OCI-LY3 (cell line): ENCODE measurements around the gene MACROD2.

Experiments used
- H2AFZ ChIP-seq: fragments of 200-600, 300-600 bp; shearing (Covaris generic); 2 replicates; pipeline ENCODE4 v1.6.0; 2014; ENCODE audit warnings: antibody characterized with exemption, low read depth, low read length
- H3K27ac ChIP-seq: fragments of 200-600, 300-600 bp; sonication (generic); 2 replicates; pipeline ENCODE4 v1.5.1; 2014; ENCODE audit warnings: mild to moderate bottlenecking, low read length, moderate library complexity, mixed read lengths
- H3K27me3 ChIP-seq: fragments of 200-600, 300-600 bp; sonication (generic); 2 replicates; pipeline ENCODE4 v1.6.1; 2014; ENCODE audit warnings: low read depth, low read length, mixed read lengths
- H3K36me3 ChIP-seq: fragments of 200-600, 300-600 bp; sonication (generic); replicated peaks from 2 replicates; pipeline ENCODE3; 2014; ENCODE audit warnings: low read depth, low read length, mixed read lengths
- H3K4me1 ChIP-seq: fragments of 300-600, 200-600 bp; sonication (generic); 2 replicates; pipeline ENCODE4 v1.6.1; 2014; ENCODE audit warnings: low read length, mixed read lengths
- H3K4me2 ChIP-seq: fragments of 200-600, 300-600 bp; sonication (generic); 2 replicates; pipeline ENCODE4 v1.6.1; 2014; ENCODE audit warnings: low read length, mixed read lengths
- H3K4me3 ChIP-seq: fragments of 300-600, 200-600 bp; sonication (generic); 2 replicates; pipeline ENCODE4 v1.5.1; 2014; ENCODE audit warnings: antibody characterized with exemption, mild to moderate bottlenecking, low read length, moderate library complexity
- H3K79me2 ChIP-seq: fragments of 300-600, 200-600 bp; shearing (Covaris generic); 2 replicates; pipeline ENCODE4 v1.6.1; 2014; ENCODE audit warnings: mild to moderate bottlenecking, low read length, mixed read lengths
- H3K9ac ChIP-seq: fragments of 300-600, 200-600 bp; shearing (Covaris generic); 2 replicates; pipeline ENCODE4 v1.6.0; 2014; ENCODE audit warnings: mild to moderate bottlenecking, low read length, moderate library complexity
- H3K9me3 ChIP-seq: fragments of 200-600, 300-600 bp; shearing (Covaris generic); 2 replicates; pipeline ENCODE4 v1.6.1; 2014; ENCODE audit warnings: low read length, mixed read lengths; ENCODE audit not compliant: insufficient read depth
- H4K20me1 ChIP-seq: fragments of 200-600, 300-600 bp; sonication (generic); 2 replicates; pipeline ENCODE4 v1.6.1; 2016; ENCODE audit warnings: low read length, mixed read lengths; ENCODE audit not compliant: insufficient read depth
- CTCF ChIP-seq: fragments of 200-600, 300-600 bp; sonication (generic); IDR thresholded peaks from 2 replicates; pipeline ENCODE4 v1.5.1; 2014; ENCODE audit warnings: antibody characterized with exemption, low read length, low read depth
- EZH2phosphoT487 ChIP-seq: fragments of 200-600 bp; shearing (Covaris generic); IDR thresholded peaks from 2 replicates; pipeline ENCODE4 v1.6.1; 2018; ENCODE audit warnings: antibody characterized with exemption, mixed run types, low read depth

The MACROD2 gene

GRCh38 chr20:14193443-14193842 is 198.1 kb downstream of the MACROD2 start:
- no peaks in the 10 kb centered on the region for H3K9me3 ChIP-seq
- H3K4me1 ChIP-seq: peaks cover 5% of the 10 kb centered on the region; the same call in 1 of the 2 replicates
- no peaks in the 10 kb centered on the region for H3K27me3 ChIP-seq
- H3K9ac ChIP-seq: no peak overlapping the region
- H3K27ac ChIP-seq: no peak overlapping the region
- no peaks in the 10 kb centered on the region for H4K20me1 ChIP-seq
- H3K4me2 ChIP-seq: no peak overlapping the region
- no peaks in the 10 kb centered on the region for H3K36me3 ChIP-seq
- no peak overlapping the region for H2AFZ ChIP-seq
- TF ChIP-seq CTCF: no peak
- TF ChIP-seq EZH2phosphoT487: no peak
- H3K4me3 ChIP-seq: no peak overlapping the region
- no peaks in the 10 kb centered on the region for H3K79me2 ChIP-seq

- Histone ChIP-seq H3K79me2 (no peaks in the 10 kb centered on the region), H3K27ac (no peak overlapping the region), H2AFZ (no peak overlapping the region), H3K36me3 (no peaks in the 10 kb centered on the region), H3K4me2 (no peak overlapping the region), H3K4me3 (no peak overlapping the region), H3K27me3 (no peaks in the 10 kb centered on the region), H3K9me3 (no peaks in the 10 kb centered on the region), H3K4me1 (peaks cover 5% of the 10 kb centered on the region; the same call in 1 of the 2 replicates), H4K20me1 (no peaks in the 10 kb centered on the region), H3K9ac (no peak overlapping the region)
- TF ChIP-seq EZH2phosphoT487 (no peak), CTCF (no peak)
Measured at GRCh38 chr20:14193885-14194284, 198.6 kb downstream of the MACROD2 start.

GRCh38 chr20:14197097-14197496 is 201.8 kb downstream of the MACROD2 start:
- Histone ChIP-seq H4K20me1 (no peaks in the 10 kb centered on the region), H2AFZ (no peak overlapping the region), H3K27ac (no peak overlapping the region), H3K27me3 (no peaks in the 10 kb centered on the region), H3K79me2 (no peaks in the 10 kb centered on the region), H3K4me3 (no peak overlapping the region), H3K4me1 (no peaks in the 10 kb centered on the region), H3K4me2 (no peak overlapping the region), H3K9me3 (no peaks in the 10 kb centered on the region), H3K9ac (no peak overlapping the region), H3K36me3 (no peaks in the 10 kb centered on the region)
- TF ChIP-seq EZH2phosphoT487 (no peak), CTCF (no peak)

GRCh38 chr20:14198416-14198815 is 203.1 kb downstream of the MACROD2 start:
- Histone ChIP-seq H3K9me3 (0 out of 2 replicates have a peak, but pooled peaks cover 4% of the 10 kb centered on the region), H3K4me1 (no peaks in the 10 kb centered on the region), H2AFZ (no peak overlapping the region), H3K27ac (no peak overlapping the region), H3K79me2 (no peaks in the 10 kb centered on the region), H3K36me3 (no peaks in the 10 kb centered on the region), H3K9ac (no peak overlapping the region), H3K4me2 (no peak overlapping the region), H3K4me3 (no peak overlapping the region), H3K27me3 (no peaks in the 10 kb centered on the region), H4K20me1 (no peaks in the 10 kb centered on the region)
- TF ChIP-seq EZH2phosphoT487 (no peak), CTCF (no peak)
